ENCODE results near the gene YPEL3.
"Not testable (repeated sequence)": the region's sequence is repeated elsewhere in the genome, so short reads cannot be mapped to it uniquely, and the experiment has no call there.

YPEL3 gene

GRCh38 chr16:30119428-30119827, 23.4 kb upstream of the YPEL3 start:
- DNase-seq, result peak in 3 of 58 donors; percentile 21 to 28 (median 24)

- DNase-seq, result no peak
Measured at GRCh38 chr16:30117768-30118167, 21.8 kb upstream of the YPEL3 start.

GRCh38 chr16:30116291-30117207, 20.5 kb upstream of the YPEL3 start:
- DNase-seq, result no peak

- no peak for DNase-seq
Measured at GRCh38 chr16:30115238-30115637, 19.2 kb upstream of the YPEL3 start.

- DNase-seq, result not testable (repeated sequence)
Measured at GRCh38 chr16:30114833-30115232, 18.8 kb upstream of the YPEL3 start.

GRCh38 chr16:30114411-30114810, 18.4 kb upstream of the YPEL3 start:
- peak in 1 of 58 donors; percentile 9 for DNase-seq

GRCh38 chr16:30113711-30114333, 17.8 kb upstream of the YPEL3 start:
- no peak for DNase-seq

GRCh38 chr16:30113031-30113710, 17.2 kb upstream of the YPEL3 start, which contains the start of gene GDPD3:
Gene GDPD3, minus strand, starts transcription at chr16:30113537. Its CDS starts 59 bp downstream, at chr16:30113478.
- DNase-seq, result no peak

GRCh38 chr16:30112197-30113030, 16.4 kb upstream of the YPEL3 start:
- peak in 16 of 58 donors; percentile 2 to 39 (median 24) for DNase-seq

GRCh38 chr16:30110661-30111060, 14.6 kb upstream of the YPEL3 start:
- DNase-seq, result no peak

- DNase-seq, result no peak
Measured at GRCh38 chr16:30108059-30108850, 12.2 kb upstream of the YPEL3 start.

GRCh38 chr16:30104492-30104891, 8.5 kb upstream of the YPEL3 start:
- DNase-seq, result no peak

- no peak for DNase-seq
Measured at GRCh38 chr16:30104090-30104489, 8.1 kb upstream of the YPEL3 start.

- no peak for DNase-seq
Measured at GRCh38 chr16:30096862-30097563, 1.0 kb upstream of the YPEL3 start.

- peak in 19 of 58 donors; percentile 6 to 62 (median 21) for DNase-seq
Measured at GRCh38 chr16:30095166-30096078, 591 bp downstream of the YPEL3 start.

- no peak for DNase-seq
Measured at GRCh38 chr16:30094541-30095165, 1.4 kb downstream of the YPEL3 start.

- peak in 49 of 58 donors; percentile 16 to 83 (median 53) for DNase-seq
Measured at GRCh38 chr16:30092373-30093010, 3.5 kb downstream of the YPEL3 start.

All from anterior cingulate cortex (tissue), 58 donors.